Kidney (tissue), 14 donors: ENCODE measurements around the gene PLCH1. TPM values are rescaled to one million over a fixed set of nuclear protein-coding genes. Genes with fewer than 3 reads are reported as not detected.

Experiments used
- DNase-seq, 5 donors: peaks; one replicate each; pipeline ENCODE4 v3.0.0-alpha.2; 2013 to 2020
- FAIRE-seq: peaks from 2 replicates; lab custom pipeline; 2012; peaks lifted over from hg19 to GRCh38; lab: Jason Lieb, UNC
- H3K27ac ChIP-seq, 2 donors: one replicate each; pipeline ENCODE4 v1.7.0; 2013; ENCODE audit warnings: low read depth in 2 of 2, low read length in 2 of 2, inconsistent platforms in 1 of 2
- H3K27me3 ChIP-seq: one replicate; pipeline ENCODE4 v1.7.1; 2013; ENCODE audit warnings: low read length, inconsistent platforms; ENCODE audit not compliant: control insufficient read depth, insufficient read depth
- H3K36me3 ChIP-seq, 3 donors: one replicate each; pipeline versions ENCODE4 v1.7.0 to v1.7.1; 2013; ENCODE audit warnings: low read length in 3 of 3, control low read depth in 1 of 3, inconsistent platforms in 1 of 3; ENCODE audit not compliant: insufficient read depth in 3 of 3, control insufficient read depth in 2 of 3
- H3K4me1 ChIP-seq, 3 donors: one replicate each; pipeline versions ENCODE4 v1.7.0 to v1.7.1; 2013; ENCODE audit warnings: low read length in 3 of 3, inconsistent platforms in 1 of 3, low read depth in 1 of 3; ENCODE audit not compliant: control insufficient read depth in 2 of 3, insufficient read depth in 2 of 3
- H3K4me3 ChIP-seq, 3 donors: one replicate each; pipeline versions ENCODE4 v1.7.0 to v1.8.1; 2013; ENCODE audit warnings: low read length in 3 of 3, control low read depth in 1 of 3, inconsistent platforms in 1 of 3
- H3K9ac ChIP-seq, 3 donors: one replicate each; pipeline versions ENCODE4 v1.7.0 to v1.7.1; 2013; ENCODE audit warnings: low read length in 3 of 3, control low read depth in 1 of 3, inconsistent platforms in 1 of 3
- H3K9me3 ChIP-seq, 3 donors: one replicate each; pipeline versions ENCODE4 v1.7.0 to v1.7.1; 2013; ENCODE audit warnings: low read length in 3 of 3, control low read depth in 1 of 3, inconsistent platforms in 1 of 3; ENCODE audit not compliant: control insufficient read depth in 2 of 3, insufficient read depth in 1 of 3
- intact Hi-C: fragments of 100-400 bp; cut with DNase I; formaldehyde crosslinking; loops from one replicate; pipeline ENCODE4 v1.11.1; 2022
- polyA plus RNA-seq: library from polyadenylated mRNA; stranded (reverse); fragments of 350-450 nt; fragmentation: Illumina TruSeq; extraction: RNeasy Lipid Tissue Mini Kit (QIAGEN cat#74804); gene quantifications from one replicate; pipeline ENCODE4 v1.2.3, GENCODE V29; 2014; ENCODE audit warnings: low read depth, low replicate concordance; ENCODE audit not compliant: insufficient read depth
- total RNA-seq: library from RNA; stranded (reverse); fragmentation: NEBNext Ultra II Directional; extraction: Animal tissue kit (Norgen Biotek cat#: 25700); gene quantifications from one replicate; pipeline ENCODE4 v1.2.1, GENCODE V29; 2021
- TF ChIP-seq, protein P1 (sequence below): IDR thresholded peaks from 3 replicates; pipeline ENCODE4 v1.5.1; 2012; ENCODE audit warnings: mild to moderate bottlenecking, moderate library complexity, borderline replicate concordance; ENCODE audit not compliant: insufficient read depth; ENCODE audit errors: extremely low read depth
- donor health status: control.
- donor health status: control.
- donor health status: control.
- donor health status: control.
- donor health status: control.
- donor health status: DM: yes; HTN: yes; CAD: no.
- donor health status: Normal renal cell carcinoma (clear cell type).

Gene PLCH1
- total and polyA plus RNA-seq, 2 donors from 2014 or later: 1.6 to 9.6 TPM

DNA sequence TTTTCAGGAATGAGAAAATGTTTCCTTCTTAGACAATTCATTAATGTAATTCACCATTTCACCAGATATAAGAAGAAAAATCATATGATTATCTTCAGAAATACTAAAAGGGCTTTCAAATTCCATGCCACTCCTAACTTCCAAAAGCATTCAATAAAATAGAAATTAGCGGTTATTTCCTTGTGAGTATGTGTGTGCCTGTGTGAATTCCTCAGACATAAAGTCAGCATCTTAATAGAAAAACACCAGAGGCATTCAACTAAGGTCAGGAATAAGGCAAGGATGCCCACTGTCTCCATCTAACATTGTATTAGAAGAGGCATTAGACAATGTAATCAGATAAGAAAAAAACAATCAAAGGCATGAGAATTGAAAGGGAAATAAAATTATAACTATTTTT, 88.4 kb downstream of the PLCH1 start:
- Histone ChIP-seq H3K4me3 (no peak overlapping the region), H3K27me3 (no peaks in the 10 kb centered on the region), H3K27ac (no peak overlapping the region), H3K36me3 (no peaks in the 10 kb centered on the region), H3K9me3 (no peaks in the 10 kb centered on the region), H3K4me1 (peaks cover 0 to 2% (median 0%) of the 10 kb centered on the region in 3 donors), H3K9ac (no peak overlapping the region)
- DNase-seq (no peak), FAIRE-seq (no peak)
- intact Hi-C loops: no loop called here
- TF ChIP-seq, protein P1, sequence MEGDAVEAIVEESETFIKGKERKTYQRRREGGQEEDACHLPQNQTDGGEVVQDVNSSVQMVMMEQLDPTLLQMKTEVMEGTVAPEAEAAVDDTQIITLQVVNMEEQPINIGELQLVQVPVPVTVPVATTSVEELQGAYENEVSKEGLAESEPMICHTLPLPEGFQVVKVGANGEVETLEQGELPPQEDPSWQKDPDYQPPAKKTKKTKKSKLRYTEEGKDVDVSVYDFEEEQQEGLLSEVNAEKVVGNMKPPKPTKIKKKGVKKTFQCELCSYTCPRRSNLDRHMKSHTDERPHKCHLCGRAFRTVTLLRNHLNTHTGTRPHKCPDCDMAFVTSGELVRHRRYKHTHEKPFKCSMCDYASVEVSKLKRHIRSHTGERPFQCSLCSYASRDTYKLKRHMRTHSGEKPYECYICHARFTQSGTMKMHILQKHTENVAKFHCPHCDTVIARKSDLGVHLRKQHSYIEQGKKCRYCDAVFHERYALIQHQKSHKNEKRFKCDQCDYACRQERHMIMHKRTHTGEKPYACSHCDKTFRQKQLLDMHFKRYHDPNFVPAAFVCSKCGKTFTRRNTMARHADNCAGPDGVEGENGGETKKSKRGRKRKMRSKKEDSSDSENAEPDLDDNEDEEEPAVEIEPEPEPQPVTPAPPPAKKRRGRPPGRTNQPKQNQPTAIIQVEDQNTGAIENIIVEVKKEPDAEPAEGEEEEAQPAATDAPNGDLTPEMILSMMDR: no peak

DNA sequence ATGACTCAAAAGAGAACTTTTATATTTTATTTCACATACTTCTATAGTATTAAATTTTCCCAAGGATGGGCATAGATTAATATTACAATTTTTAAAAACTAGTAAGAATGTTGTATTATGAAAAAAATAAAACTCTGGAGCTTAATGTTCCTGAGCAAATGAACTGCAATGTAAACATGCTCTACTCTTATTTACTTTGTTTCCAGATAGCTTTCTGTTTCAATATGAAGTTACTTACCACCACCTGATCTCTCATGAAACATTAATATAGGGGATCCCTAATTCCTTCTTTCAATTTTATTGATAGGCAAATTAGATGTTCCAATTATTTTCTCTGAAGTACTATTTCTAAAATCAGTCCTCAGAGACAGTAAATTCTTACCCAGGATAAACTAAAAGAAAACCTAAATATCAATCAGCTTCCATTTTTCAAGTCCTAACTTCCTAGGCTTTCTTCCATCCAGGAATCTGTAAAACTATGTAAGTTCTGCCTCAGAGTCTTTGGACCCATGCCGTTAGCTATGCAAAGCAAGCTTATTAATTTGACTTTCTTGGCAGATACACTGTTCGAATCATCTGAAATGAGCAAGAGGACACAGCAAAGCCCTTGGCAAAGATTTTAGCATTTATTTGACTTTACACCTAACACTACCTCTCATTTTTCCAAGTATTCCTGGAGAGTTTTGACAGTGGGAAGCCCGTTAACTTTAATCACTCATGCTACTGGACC, 93.2 kb downstream of the PLCH1 start:
- Histone ChIP-seq H3K27ac (no peak overlapping the region), H3K27me3 (no peaks in the 10 kb centered on the region), H3K4me1 (peaks cover 0 to 2% (median 0%) of the 10 kb centered on the region in 3 donors), H3K4me3 (no peak overlapping the region), H3K36me3 (no peaks in the 10 kb centered on the region), H3K9me3 (no peaks in the 10 kb centered on the region), H3K9ac (no peak overlapping the region)
- no peak for FAIRE-seq
- TF ChIP-seq, protein P1: no peak
- intact Hi-C loops: no loop called here
- no peak for DNase-seq

DNA sequence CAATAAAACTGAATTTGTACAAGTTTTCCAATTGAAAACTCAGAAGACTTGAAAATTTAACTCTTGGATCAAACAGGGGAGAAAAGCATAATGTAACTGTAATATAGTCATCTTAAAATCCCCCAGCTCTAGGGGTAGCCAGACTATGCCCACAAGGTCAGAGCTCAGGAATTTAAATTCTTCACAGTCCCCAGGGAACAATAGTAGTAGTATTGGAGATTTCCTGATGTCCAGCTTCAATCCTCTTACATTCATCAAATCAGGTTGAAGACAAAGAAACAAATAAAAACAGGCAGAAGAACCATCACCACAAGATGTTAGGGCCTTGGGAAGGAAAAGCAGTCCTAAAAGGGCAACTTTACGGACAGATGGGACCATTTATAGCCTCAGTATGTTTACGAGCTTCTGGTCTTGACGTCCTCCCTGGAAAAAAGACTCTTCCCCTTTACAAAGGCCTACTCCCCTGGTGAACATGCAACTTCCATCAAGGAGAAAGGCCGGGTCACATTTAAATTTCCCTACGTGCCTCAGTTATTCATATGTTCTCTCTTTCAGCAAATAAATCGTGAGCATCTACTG, 96.8 kb downstream of the PLCH1 start:
- Histone ChIP-seq H3K27ac (no peak overlapping the region), H3K4me3 (no peak overlapping the region), H3K36me3 (no peaks in the 10 kb centered on the region), H3K9me3 (no peaks in the 10 kb centered on the region), H3K9ac (no peak overlapping the region), H3K27me3 (no peaks in the 10 kb centered on the region), H3K4me1 (peaks cover 0 to 2% (median 0%) of the 10 kb centered on the region in 3 donors)
- DNase-seq: no peak
- TF ChIP-seq, protein P1: no peak
- intact Hi-C loops: no loop called here
- FAIRE-seq: no peak
